H1 (cell line): Measurements from ENCODE around the gene LRRC26. TPM values are rescaled to one million over a fixed set of nuclear protein-coding genes. Genes with fewer than 3 reads are reported as not detected.

Experiments used
- CTCF ChIA-PET: fragments of 300-600 bp; sonication (Branson Sonifier 250); formaldehyde crosslinking; loops from one replicate; lab custom pipeline; 2021; ENCODE audit not compliant: partially characterized antibody; lab: Charles Lee
- POLR2A ChIA-PET: fragments of 300-600 bp; sonication (Branson Sonifier 250); formaldehyde crosslinking; loops from one replicate; lab custom pipeline; 2021; ENCODE audit warnings: inconsistent platforms; ENCODE audit not compliant: partially characterized antibody; lab: Charles Lee
- DNase-seq, 2 experiments: peaks; one replicate each; pipeline versions ENCODE4 v3.0.0 to v3.0.0-alpha.2; 2010 to 2022; ENCODE audit warnings: low spot score in 2 of 2, low read depth in 1 of 2, mixed read lengths in 1 of 2
- FAIRE-seq: peaks from 2 replicates; lab custom pipeline; 2011; peaks lifted over from hg19 to GRCh38; lab: Jason Lieb, UNC
- H2AFZ ChIP-seq: 2 replicates; pipeline ENCODE4 v1.8.1; 2012; ENCODE audit warnings: low read length, inconsistent platforms
- H2AK5ac ChIP-seq: 2 replicates; pipeline ENCODE4 v1.6.1; 2013; ENCODE audit warnings: low read depth, low read length
- H2BK120ac ChIP-seq: replicated peaks from 2 replicates; pipeline ENCODE3; 2013; ENCODE audit warnings: low read depth, low read length, inconsistent platforms
- H2BK12ac ChIP-seq: 2 replicates; pipeline ENCODE4 v1.6.1; 2013; ENCODE audit warnings: low read depth, low read length
- H2BK15ac ChIP-seq: 2 replicates; pipeline ENCODE4 v1.6.1; 2013; ENCODE audit warnings: low read length
- H2BK20ac ChIP-seq: 2 replicates; pipeline ENCODE4 v1.6.1; 2013; ENCODE audit warnings: low read length
- H2BK5ac ChIP-seq: 2 replicates; pipeline ENCODE4 v1.6.1; 2013; ENCODE audit warnings: low read depth, low read length
- H3K14ac ChIP-seq: 2 replicates; pipeline ENCODE4 v1.6.1; 2013; ENCODE audit warnings: inconsistent platforms; ENCODE audit not compliant: insufficient read length
- H3K18ac ChIP-seq: 2 replicates; pipeline ENCODE4 v1.6.1; 2013; ENCODE audit warnings: low read length; ENCODE audit errors: extremely low read depth
- H3K23ac ChIP-seq: 2 replicates; pipeline ENCODE4 v1.6.1; 2013; ENCODE audit warnings: inconsistent platforms; ENCODE audit not compliant: insufficient read length
- H3K23me2 ChIP-seq: 2 replicates; pipeline ENCODE4 v1.6.1; 2013; ENCODE audit warnings: low read depth, low read length
- H3K27ac ChIP-seq: 2 replicates; pipeline ENCODE4 v1.6.1; 2011; ENCODE audit warnings: low read depth, low read length, inconsistent platforms
- H3K27me3 ChIP-seq, 4 experiments: replicated peaks in 1 of 4; 1 replicate in 1 of 4; 2 replicates in 3 of 4; pipeline versions ENCODE4 v1.6.1 to v1.8.1; 2011 to 2013; ENCODE audit warnings: low read length in 3 of 4, mild to moderate bottlenecking in 3 of 4, inconsistent platforms in 2 of 4, mixed read lengths in 2 of 4, moderate library complexity in 1 of 4; ENCODE audit not compliant: control insufficient read depth in 3 of 4, insufficient read depth in 3 of 4; ENCODE audit errors: extremely low read depth in 1 of 4
- H3K36me3 ChIP-seq, 4 experiments: 2 replicates each; pipeline versions ENCODE4 v1.6.1 to v1.8.1; 2011 to 2013; ENCODE audit warnings: mild to moderate bottlenecking in 4 of 4, low read length in 3 of 4, moderate library complexity in 2 of 4, control low read depth in 1 of 4, inconsistent platforms in 1 of 4; ENCODE audit not compliant: insufficient read depth in 4 of 4, control insufficient read depth in 2 of 4
- H3K4ac ChIP-seq: replicated peaks from 2 replicates; pipeline ENCODE3; 2013; ENCODE audit warnings: low read length, low read depth, mixed read lengths, inconsistent platforms; ENCODE audit not compliant: insufficient read length
- H3K4me1 ChIP-seq, 4 experiments: replicated peaks in 1 of 4; 1 replicate in 1 of 4; 2 replicates in 3 of 4; pipeline versions ENCODE4 v1.6.1 to v1.8.1; 2011 to 2013; ENCODE audit warnings: low read length in 3 of 4, inconsistent platforms in 2 of 4, mixed read lengths in 1 of 4; ENCODE audit not compliant: insufficient read depth in 4 of 4, control insufficient read depth in 3 of 4
- H3K4me2 ChIP-seq, 2 experiments: 2 replicates each; pipeline versions ENCODE4 v1.6.1 to v1.8.1; 2011 to 2013; ENCODE audit warnings: low read depth in 2 of 2, low read length in 2 of 2, control low read depth in 1 of 2, inconsistent platforms in 1 of 2, mild to moderate bottlenecking in 1 of 2; ENCODE audit not compliant: insufficient read depth in 1 of 2
- H3K4me3 ChIP-seq, 4 experiments: fragments of 200-600, 300-600 bp in 1 of 4; sonication (generic), shearing (Covaris generic), sonication (Bioruptor Twin) in 1 of 4; 2 replicates each; pipeline versions ENCODE4 v1.5.1 to v1.8.1; 2011 to 2016; ENCODE audit warnings: low read length in 4 of 4, low read depth in 3 of 4, control low read depth in 2 of 4, inconsistent platforms in 2 of 4, mild to moderate bottlenecking in 2 of 4, mixed read lengths in 1 of 4, moderate library complexity in 1 of 4; ENCODE audit not compliant: insufficient read depth in 2 of 4; ENCODE audit errors: extremely low read depth in 1 of 4
- H3K56ac ChIP-seq: replicated peaks from 2 replicates; pipeline ENCODE3; 2013; ENCODE audit warnings: low read depth, mild to moderate bottlenecking, mixed read lengths, low read length, inconsistent platforms; ENCODE audit not compliant: insufficient read length
- H3K79me1 ChIP-seq: 2 replicates; pipeline ENCODE4 v1.6.1; 2013; ENCODE audit warnings: low read depth, low read length, control low read depth
- H3K79me2 ChIP-seq, 2 experiments: 2 replicates each; pipeline versions ENCODE4 v1.6.1 to v1.8.1; 2012 to 2013; ENCODE audit warnings: low read length in 2 of 2, mild to moderate bottlenecking in 2 of 2, inconsistent platforms in 1 of 2; ENCODE audit not compliant: insufficient read depth in 2 of 2, control insufficient read depth in 1 of 2
- H3K9ac ChIP-seq, 4 experiments: replicated peaks in 1 of 4; 1 replicate in 1 of 4; 2 replicates in 3 of 4; pipeline versions ENCODE4 v1.6.1 to v1.8.1; 2011 to 2013; ENCODE audit warnings: low read depth in 3 of 4, low read length in 3 of 4, control low read depth in 2 of 4, mild to moderate bottlenecking in 2 of 4, moderate library complexity in 2 of 4, inconsistent platforms in 1 of 4; ENCODE audit errors: extremely low read depth in 1 of 4
- H3K9me3 ChIP-seq, 2 experiments: 2 replicates each; pipeline versions ENCODE4 v1.6.1 to v1.8.1; 2012 to 2013; ENCODE audit warnings: mild to moderate bottlenecking in 2 of 2, moderate library complexity in 2 of 2, control low read depth in 1 of 2, inconsistent platforms in 1 of 2, low read depth in 1 of 2, low read length in 1 of 2, mixed read lengths in 1 of 2; ENCODE audit not compliant: insufficient read depth in 2 of 2
- H4K20me1 ChIP-seq, 2 experiments: replicated peaks in 1 of 2; 2 replicates each; pipeline versions ENCODE3 to v1.8.1; 2011 to 2013; ENCODE audit warnings: inconsistent platforms in 2 of 2, low read length in 2 of 2, mild to moderate bottlenecking in 1 of 2; ENCODE audit not compliant: insufficient read depth in 2 of 2, control insufficient read depth in 1 of 2
- H4K5ac ChIP-seq: 2 replicates; pipeline ENCODE4 v1.6.1; 2013; ENCODE audit warnings: low read length, low read depth, mixed read lengths, inconsistent platforms; ENCODE audit not compliant: insufficient read length
- H4K8ac ChIP-seq: 2 replicates; pipeline ENCODE4 v1.8.0; 2013; ENCODE audit warnings: mild to moderate bottlenecking, moderate library complexity, low read length, inconsistent platforms; ENCODE audit not compliant: insufficient read depth; ENCODE audit errors: extremely low read depth
- H4K91ac ChIP-seq: replicated peaks from 2 replicates; pipeline ENCODE3; 2013; ENCODE audit warnings: low read length, mixed read lengths, inconsistent platforms; ENCODE audit not compliant: insufficient read length
- BRCA1 ChIP-seq: IDR thresholded peaks from 2 replicates; pipeline ENCODE4 v1.6.1; 2012; ENCODE audit warnings: low read depth, low read length, improper control_type of control experiment
- CBX8 ChIP-seq: fragments of 300-800, 300-1000 bp; sonication (generic); IDR thresholded peaks from 2 replicates; pipeline ENCODE4 v1.7.1; 2016; ENCODE audit warnings: low read depth, low read length, borderline replicate concordance
- CEBPB ChIP-seq: IDR thresholded peaks from 2 replicates; pipeline ENCODE4 v1.6.1; 2012; ENCODE audit warnings: low read depth, low read length
- EP300 ChIP-seq, 2 experiments: IDR thresholded peaks; 1 replicate in 1 of 2; 2 replicates in 1 of 2; pipeline ENCODE4 v1.6.1; 2011 to 2012; ENCODE audit warnings: low read depth in 2 of 2, low read length in 2 of 2, mild to moderate bottlenecking in 2 of 2, borderline replicate concordance in 1 of 2, inconsistent platforms in 1 of 2, moderate library complexity in 1 of 2
- EZH2 ChIP-seq: fragments of 200-600 bp; sonication (generic); IDR thresholded peaks from 2 replicates; pipeline ENCODE4 v1.7.1; 2012; ENCODE audit warnings: low read depth, mild to moderate bottlenecking, moderate library complexity, low read length, inconsistent platforms; ENCODE audit not compliant: severe bottlenecking
- HDAC2 ChIP-seq, 2 experiments: fragments of 300-600 bp in 1 of 2; sonication (generic) in 1 of 2; IDR thresholded peaks; 2 replicates each; pipeline ENCODE4 v1.6.1; 2011 to 2012; ENCODE audit warnings: low read depth in 2 of 2, low read length in 2 of 2, mild to moderate bottlenecking in 2 of 2, moderate library complexity in 2 of 2, borderline replicate concordance in 1 of 2, inconsistent platforms in 1 of 2
- JUN ChIP-seq: IDR thresholded peaks from 2 replicates; pipeline ENCODE4 v1.6.1; 2011; ENCODE audit warnings: low read depth, mild to moderate bottlenecking, improper control_type of control experiment, low read length
- JUND ChIP-seq: IDR thresholded peaks from 2 replicates; pipeline ENCODE4 v1.6.1; 2011; ENCODE audit warnings: mild to moderate bottlenecking, improper control_type of control experiment, low read length
- MAFK ChIP-seq: IDR thresholded peaks from 2 replicates; pipeline ENCODE4 v1.6.1; 2012; ENCODE audit warnings: low read depth, mild to moderate bottlenecking, improper control_type of control experiment, low read length
- RFX5 ChIP-seq: IDR thresholded peaks from 2 replicates; pipeline ENCODE4 v1.6.1; 2011; ENCODE audit warnings: low read depth, low read length, improper control_type of control experiment, borderline replicate concordance
- SIRT6 ChIP-seq: IDR thresholded peaks from one replicate; pipeline ENCODE4 v1.7.1; 2012; ENCODE audit warnings: low read length, inconsistent platforms
- SP1 ChIP-seq: IDR thresholded peaks from 2 replicates; pipeline ENCODE4 v1.6.1; 2011; ENCODE audit warnings: low read depth, low read length
- SP2 ChIP-seq: IDR thresholded peaks from 2 replicates; pipeline ENCODE4 v1.6.1; 2012; ENCODE audit warnings: mild to moderate bottlenecking, low read length, inconsistent platforms
- SUZ12 ChIP-seq: fragments of 200-600 bp; sonication (generic); IDR thresholded peaks from 2 replicates; pipeline ENCODE4 v1.6.1; 2012; ENCODE audit warnings: mild to moderate bottlenecking, inconsistent platforms, low read length, moderate library complexity, mixed read lengths
- TBP ChIP-seq: IDR thresholded peaks from 2 replicates; pipeline ENCODE4 v1.6.1; 2011; ENCODE audit warnings: low read depth, low read length, improper control_type of control experiment
- WGBS, 2 experiments: shearing (Covaris generic) in 1 of 2; methylation state at CpG; one replicate each; pipeline versions ENCODE4 v1.1.6 to v1.1.7; 2013 to 2015; ENCODE audit warnings: low lambda C conversion rate in 2 of 2, mixed read lengths in 2 of 2, inconsistent platforms in 1 of 2, low coverage in 1 of 2, missing lambda C conversion rate in 1 of 2; ENCODE audit not compliant: insufficient replicate concordance in 2 of 2, insufficient coverage in 1 of 2, insufficient read length in 1 of 2; ENCODE audit errors: extremely low coverage in 1 of 2, missing lambda C conversion rate in 1 of 2; 5-methylcytosine and 5-hydroxymethylcytosine counted together
- polyA plus RNA-seq, 7 experiments: library from polyadenylated mRNA; depleted of rRNA in 3 of 7; stranded (reverse) in 5 of 7; unstranded in 2 of 7; fragments of >200 nt in 5 of 7; fragments of 200-250 nt in 2 of 7; gene quantifications; 1 replicate in 5 of 7; 2 replicates in 1 of 7; 4 replicates in 1 of 7; pipeline versions ENCODE4 v1.2.1 to v1.2.3, GENCODE V29; 2011 to 2013; ENCODE audit warnings: missing spikeins in 2 of 7, mixed read lengths in 2 of 7
- total RNA-seq: library from RNA; stranded (reverse); fragmentation: NEBNext Ultra II Directional; extraction: Animal tissue kit (Norgen Biotek cat#: 25700); gene quantifications from 2 replicates; pipeline ENCODE4 v1.2.1, GENCODE V29; 2021

Gene LRRC26
- total and polyA plus RNA-seq, 2 of the 8 experiments (the other 6 are each of a cell fraction or from before 2014, with no cell fraction given) = 0.34 to 0.85 TPM

DNA sequence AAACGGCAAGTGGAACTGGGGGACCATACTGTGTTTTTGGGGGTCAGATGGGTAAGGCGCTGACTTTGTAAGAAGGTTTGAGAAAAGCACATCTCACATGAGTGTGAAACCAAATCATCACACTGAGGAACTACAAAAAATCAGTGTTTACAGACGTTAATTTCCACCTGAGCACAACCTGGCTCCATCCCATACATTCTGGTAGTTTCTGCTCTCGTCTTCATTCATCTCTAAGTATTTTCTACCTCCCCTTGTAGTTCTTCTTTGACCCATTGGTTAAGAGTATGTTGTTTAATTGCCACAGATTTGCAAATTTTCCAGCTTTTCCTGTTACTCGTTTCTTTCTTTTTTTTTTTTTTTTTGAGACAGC, 46.4 kb downstream of the LRRC26 start:
- H2BK12ac ChIP-seq = no peak overlapping the region
- H2AFZ ChIP-seq = no peak overlapping the region
- H3K23me2 ChIP-seq = no peaks in the 10 kb centered on the region
- H2AK5ac ChIP-seq = no peak overlapping the region
- H3K4me3 ChIP-seq = no peak overlapping the region
- H3K9ac ChIP-seq = no peak overlapping the region
- no peak overlapping the region for H4K91ac ChIP-seq
- no peak overlapping the region for H4K5ac ChIP-seq
- H3K18ac ChIP-seq = no peak overlapping the region
- no peak overlapping the region for H3K4ac ChIP-seq
- H3K14ac ChIP-seq = no peak overlapping the region
- no peak for FAIRE-seq
- H3K27me3 ChIP-seq = 0 out of 7 replicates have a peak, but pooled peaks cover 0 to under 1% (median 0%) of the 10 kb centered on the region in 4 experiments
- ChIA-PET CTCF (interaction anchor here (1.0 to 2.9 kb wide), 3 partner anchors 13 to 112 kb away, joined by 3 to 11 read pairs (median 4); partner anchors contain the start of genes CYSRT1 and RNF224), POLR2A (interaction anchor here (1.8 kb wide), 1 partner anchor 119 kb away, joined by 3 read pairs; no protein-coding TSS in a partner anchor)
- H4K8ac ChIP-seq = no peak overlapping the region
- no peak for TF ChIP-seq SP2
- TF ChIP-seq CEBPB = no peak
- TF ChIP-seq EP300 (IDR thresholded peaks at IDR 0.05; ENCODE audit: borderline replicate concordance in 1 of 2, low read depth in 2 of 2, low read length in 2 of 2) = no peak
- TF ChIP-seq EZH2 = no peak
- no peak for TF ChIP-seq RFX5
- TF ChIP-seq JUN = no peak
- no peak for TF ChIP-seq MAFK
- no peak for TF ChIP-seq CBX8
- no peak for TF ChIP-seq SIRT6
- no peak for TF ChIP-seq JUND
- no peak for TF ChIP-seq TBP
- TF ChIP-seq BRCA1 = no peak
- TF ChIP-seq SUZ12 = no peak
- TF ChIP-seq HDAC2 (IDR thresholded peaks at IDR 0.05; ENCODE audit: borderline replicate concordance in 1 of 2, low read depth in 2 of 2, low read length in 2 of 2) = no peak
- TF ChIP-seq SP1 = no peak
- H2BK20ac ChIP-seq = no peak overlapping the region
- H2BK120ac ChIP-seq = no peak overlapping the region
- H3K4me1 ChIP-seq = peaks cover 0 to 3% (median 3%) of the 10 kb centered on the region in 4 experiments; a peak in 4 of 7 replicates
- no peak overlapping the region for H3K27ac ChIP-seq
- H3K4me2 ChIP-seq = no peak overlapping the region
- H3K9me3 ChIP-seq = no peaks in the 10 kb centered on the region
- no peaks in the 10 kb centered on the region for H4K20me1 ChIP-seq
- no peak overlapping the region for H3K23ac ChIP-seq
- no peaks in the 10 kb centered on the region for H3K36me3 ChIP-seq
- no peak for DNase-seq
- no peak overlapping the region for H2BK5ac ChIP-seq
- peaks cover 2% of the 10 kb centered on the region; the same call in 1 of the 2 replicates for H3K79me1 ChIP-seq
- H3K56ac ChIP-seq = no peak overlapping the region
- no peak overlapping the region for H2BK15ac ChIP-seq
- H3K79me2 ChIP-seq = peaks cover 0 to 5% of the 10 kb centered on the region in 2 experiments; a peak in 1 of 4 replicates
- WGBS, 2 experiments = 78% methylated on average over 4 of the region's 5 CpGs; no CpG with 5 or more reads in 1 of the 2 experiments
